Measurements from ENCODE around the gene TSPAN14. TPM values are rescaled to one million over a fixed set of nuclear protein-coding genes. Genes with fewer than 3 reads are reported as not detected.

TSPAN14 gene
- total and polyA plus RNA-seq, 10 of the 15 experiments (the other 5 are each of a cell fraction or from before 2014, with no cell fraction given), result 2.5 to 31.7 (median 17.9) TPM

DNA sequence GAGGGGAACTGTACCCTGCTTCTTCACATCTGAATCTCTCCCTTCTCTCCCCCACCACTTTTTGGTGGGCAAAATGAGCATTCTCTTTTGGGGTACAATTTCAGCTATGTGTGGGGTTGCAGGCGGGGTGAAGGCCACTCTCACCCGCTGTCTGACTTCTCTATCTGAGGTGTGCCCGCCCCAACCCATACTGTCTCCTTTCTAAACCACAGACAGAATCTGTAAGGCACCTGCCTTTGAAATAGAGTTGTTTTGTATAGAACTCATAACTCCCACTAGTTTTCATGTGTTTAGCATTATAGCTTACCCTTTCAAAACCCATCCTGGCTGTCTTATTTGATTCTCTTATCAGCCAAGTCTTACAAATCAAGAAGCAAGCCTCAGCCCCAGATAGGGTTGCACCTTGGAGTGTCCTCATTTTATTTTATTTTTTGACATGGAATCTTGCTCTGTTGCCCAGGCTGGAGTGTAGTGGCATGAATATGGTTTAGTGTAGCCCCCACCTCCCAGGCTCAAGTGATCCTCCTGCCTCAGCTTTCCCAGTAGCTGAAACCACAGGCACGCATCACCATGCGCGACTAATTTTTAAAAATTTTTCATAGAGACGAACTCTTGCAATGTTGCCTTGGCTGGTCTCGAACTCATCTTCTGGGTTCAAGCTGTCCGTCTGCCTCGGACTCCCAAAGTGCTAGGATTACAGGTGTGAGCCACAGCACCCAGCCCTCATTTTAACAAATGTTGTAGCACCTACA, 11.9 kb downstream of the TSPAN14 start (continued):
- TF ChIP-seq BHLHE40 (IDR thresholded peaks at IDR 0.05; ENCODE audit: borderline replicate concordance in 1 of 2, low read depth in 2 of 2, low read length in 1 of 2), result peak in 1 of 2 experiments; percentile 33; a peak in 1 of 4 replicates
- TF ChIP-seq PAX8 (IDR thresholded peaks at IDR 0.05), result no peak
- no peak for TF ChIP-seq ESRRA (IDR thresholded peaks at IDR 0.05; ENCODE audit: low read length)
- TF ChIP-seq TARDBP (IDR thresholded peaks at IDR 0.05; ENCODE audit: borderline replicate concordance), result no peak
- no peak for TF ChIP-seq WRNIP1 (IDR thresholded peaks at IDR 0.05; ENCODE audit: borderline replicate concordance, low read depth, low read length)
- TF ChIP-seq SMC3 (IDR thresholded peaks at IDR 0.05; ENCODE audit: borderline replicate concordance, low read length), result no peak
- TF ChIP-seq MYC (IDR thresholded peaks at IDR 0.05; ENCODE audit: insufficient read depth, insufficient read length, insufficient replicate concordance, low read length, severe bottlenecking), result no peak
- no peak for TF ChIP-seq CBX5 (IDR thresholded peaks at IDR 0.05; ENCODE audit: low read depth)
- TF ChIP-seq POU2F2 (IDR thresholded peaks at IDR 0.05; ENCODE audit: borderline replicate concordance, low read depth, low read length), result no peak
- no peak for TF ChIP-seq BMI1 (IDR thresholded peaks at IDR 0.05; ENCODE audit: borderline replicate concordance)
- TF ChIP-seq TCF12 (IDR thresholded peaks at IDR 0.05; ENCODE audit: low read depth, low read length), result no peak
- TF ChIP-seq BRCA1 (IDR thresholded peaks at IDR 0.05; ENCODE audit: low read depth, low read length), result no peak
- peak; percentile 52 for TF ChIP-seq RUNX3 (IDR thresholded peaks at IDR 0.05; ENCODE audit: low read length)
- TF ChIP-seq EP300 (IDR thresholded peaks at IDR 0.05; ENCODE audit: borderline replicate concordance in 1 of 2, control insufficient read depth in 1 of 2, low read depth in 2 of 2, low read length in 2 of 2), result no peak
